Loucy (cell line): ENCODE results near the gene DYRK3.

ENCODE experiments used
- H2AFZ ChIP-seq: fragments of 200-600 bp; sonication (generic); 2 replicates; pipeline ENCODE4 v1.6.0; 2016; ENCODE audit warnings: antibody characterized with exemption, mild to moderate bottlenecking, low read length, moderate library complexity
- H3F3A ChIP-seq: fragments of 200-600 bp; 2 replicates; pipeline ENCODE4 v1.6.0; 2016; ENCODE audit warnings: antibody characterized with exemption, low read depth, mild to moderate bottlenecking
- H3K27me3 ChIP-seq: fragments of 200-600 bp; sonication (generic); 2 replicates; pipeline ENCODE4 v1.6.1; 2014; ENCODE audit warnings: low read length, mild to moderate bottlenecking; ENCODE audit not compliant: insufficient read depth, poor library complexity, severe bottlenecking
- H3K36me3 ChIP-seq: fragments of 200-600 bp; sonication (generic); 2 replicates; pipeline ENCODE4 v1.6.1; 2016; ENCODE audit warnings: low read length; ENCODE audit not compliant: insufficient read depth
- H3K4me1 ChIP-seq: fragments of 200-600 bp; sonication (generic); 2 replicates; pipeline ENCODE4 v1.5.1; 2014; ENCODE audit warnings: low read length, mild to moderate bottlenecking; ENCODE audit not compliant: insufficient read depth, poor library complexity, severe bottlenecking
- H3K4me2 ChIP-seq: fragments of 200-600 bp; sonication (generic); 2 replicates; pipeline ENCODE4 v1.6.0; 2014; ENCODE audit warnings: antibody characterized with exemption, low read length, low read depth, mild to moderate bottlenecking; ENCODE audit not compliant: poor library complexity, severe bottlenecking
- H3K4me3 ChIP-seq: fragments of 200-600 bp; sonication (generic); 2 replicates; pipeline ENCODE4 v1.5.1; 2014; ENCODE audit warnings: low read length, mild to moderate bottlenecking, mixed read lengths; ENCODE audit not compliant: poor library complexity, severe bottlenecking
- H3K79me2 ChIP-seq: fragments of 200-600 bp; sonication (generic); 2 replicates; pipeline ENCODE4 v1.6.1; 2014; ENCODE audit warnings: low read length; ENCODE audit not compliant: insufficient read depth
- H3K9ac ChIP-seq: fragments of 200-600 bp; sonication (generic); 2 replicates; pipeline ENCODE4 v1.6.0; 2014; ENCODE audit warnings: mild to moderate bottlenecking, low read depth, low read length, moderate library complexity; ENCODE audit not compliant: poor library complexity, severe bottlenecking
- H3K9me2 ChIP-seq: fragments of 200-600 bp; sonication (generic); replicated peaks from 2 replicates; pipeline ENCODE4 v1.6.1; 2016; ENCODE audit warnings: low read depth, low read length, mixed read lengths
- H3K9me3 ChIP-seq: fragments of 200-600 bp; sonication (generic); 2 replicates; pipeline ENCODE4 v1.6.1; 2014; ENCODE audit warnings: mild to moderate bottlenecking, antibody characterized with exemption, low read length, low read depth; ENCODE audit not compliant: insufficient read depth
- H4K20me1 ChIP-seq: fragments of 200-600 bp; sonication (generic); 2 replicates; pipeline ENCODE4 v1.6.0; 2014; ENCODE audit warnings: antibody characterized with exemption, low read length, mild to moderate bottlenecking; ENCODE audit not compliant: insufficient read depth, poor library complexity, severe bottlenecking
- CTCF ChIP-seq: fragments of 200-600 bp; sonication (generic); conservative IDR thresholded peaks from 2 replicates; pipeline ENCODE4 v1.5.1; 2014; ENCODE audit warnings: mild to moderate bottlenecking, antibody characterized with exemption, low read length
- EZH2phosphoT487 ChIP-seq: fragments of 200-600 bp; IDR thresholded peaks from 2 replicates; pipeline ENCODE4 v1.6.1; 2018; ENCODE audit warnings: antibody characterized with exemption, mild to moderate bottlenecking, moderate library complexity, borderline replicate concordance

DYRK3 gene

GRCh38 chr1:206682111-206682510 lies 46.8 kb downstream of the DYRK3 start:
- Histone ChIP-seq H2AFZ (no peak overlapping the region), H3K4me1 (peaks cover 9% of the 10 kb centered on the region), H4K20me1 (peaks cover 15% of the 10 kb centered on the region)

DNA sequence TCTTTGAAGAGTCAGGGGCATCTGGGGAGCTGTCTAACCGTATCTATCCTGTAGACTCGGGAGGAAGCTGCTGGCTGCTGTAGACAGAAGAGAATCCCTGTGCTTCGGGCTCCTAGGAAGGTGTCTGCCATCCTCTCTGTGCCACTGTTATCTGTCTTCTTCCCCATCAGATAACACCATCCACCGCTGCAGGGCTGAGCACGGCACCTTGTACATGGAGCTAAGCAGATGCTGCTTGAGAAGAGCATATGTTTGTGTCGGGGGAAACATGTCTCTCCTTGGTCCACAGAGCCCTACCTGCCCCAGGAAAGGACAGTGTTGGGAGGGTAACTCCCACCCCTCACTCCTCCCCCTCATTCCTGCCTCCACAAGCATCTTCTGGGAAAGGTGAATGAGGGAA lies 48.0 kb downstream of the DYRK3 start:
- Histone ChIP-seq H3K27me3 (peaks cover 3% of the 10 kb centered on the region), H3K9me2 (no peaks in the 10 kb centered on the region), H3K79me2 (peaks cover 34% of the 10 kb centered on the region), H2AFZ (no peak overlapping the region), H3K36me3 (no peaks in the 10 kb centered on the region), H3F3A (no peaks in the 10 kb centered on the region), H3K4me3 (no peak overlapping the region), H3K9ac (no peak overlapping the region), H3K4me1 (peaks cover 21% of the 10 kb centered on the region), H3K4me2 (no peak overlapping the region), H4K20me1 (peaks cover 27% of the 10 kb centered on the region), H3K9me3 (no peaks in the 10 kb centered on the region)
- TF ChIP-seq EZH2phosphoT487 (no peak), CTCF (no peak)

More at GRCh38 chr1:206682111-206682510, 46.8 kb downstream of the DYRK3 start:
- no peak overlapping the region for H3K9ac ChIP-seq
- no peaks in the 10 kb centered on the region for H3F3A ChIP-seq
- H3K9me3 ChIP-seq: no peaks in the 10 kb centered on the region
- H3K27me3 ChIP-seq: peaks cover 3% of the 10 kb centered on the region
- no peak overlapping the region for H3K4me3 ChIP-seq
- TF ChIP-seq EZH2phosphoT487 (no peak), CTCF (no peak)
- H3K4me2 ChIP-seq: no peak overlapping the region
- no peaks in the 10 kb centered on the region for H3K9me2 ChIP-seq
- no peaks in the 10 kb centered on the region for H3K36me3 ChIP-seq
- H3K79me2 ChIP-seq: peaks cover 22% of the 10 kb centered on the region

- TF ChIP-seq EZH2phosphoT487: no peak
- no peak for TF ChIP-seq CTCF
- H3K4me3 ChIP-seq: peak overlapping the region; percentile 92
- H3K27me3 ChIP-seq: peaks cover 3% of the 10 kb centered on the region
- H4K20me1 ChIP-seq: peaks cover 34% of the 10 kb centered on the region
- no peaks in the 10 kb centered on the region for H3K36me3 ChIP-seq
- no peaks in the 10 kb centered on the region for H3K9me3 ChIP-seq
- H3F3A ChIP-seq: no peaks in the 10 kb centered on the region
- peaks cover 24% of the 10 kb centered on the region for H3K4me1 ChIP-seq
- no peak overlapping the region for H2AFZ ChIP-seq
- H3K9me2 ChIP-seq: no peaks in the 10 kb centered on the region
- H3K79me2 ChIP-seq: peaks cover 41% of the 10 kb centered on the region
- peak overlapping the region; percentile 42 for H3K9ac ChIP-seq
- H3K4me2 ChIP-seq: peak overlapping the region; percentile 89
These were observed 48.7 kb downstream of the DYRK3 start for GRCh38 chr1:206684003-206684402.
